HCT116 (cell line): ENCODE results near the gene SLC25A6. TPM values are rescaled to one million over a fixed set of nuclear protein-coding genes. Genes with fewer than 3 reads are reported as not detected.

Experiments
- ATAC-seq: fragments of 200-7000 bp; cut with Tn5 transposase; 2 replicates; pipeline ENCODE4 v1.9.1; 2020; ENCODE audit warnings: mild to moderate bottlenecking, moderate library complexity
- BruUV-seq: library from RNA; stranded (reverse); fragments of 400-500 nt; replicated peaks from 2 replicates; lab custom pipeline; 2021; lab: Mats Ljungman, UMichigan
- CTCF ChIA-PET: fragments of 300-600 bp; sonication (Branson Sonifier 250); formaldehyde crosslinking; loops from one replicate; lab custom pipeline; 2021; ENCODE audit warnings: antibody characterized with exemption; lab: Charles Lee
- POLR2A ChIA-PET: fragments of 300-600, 350-600 bp; sonication (Branson Sonifier 250); formaldehyde crosslinking; loops from one replicate; lab custom pipeline; 2021; ENCODE audit warnings: antibody characterized with exemption; lab: Charles Lee
- RAD21 ChIA-PET, 2 experiments: fragments of 300-600 bp; sonication (Branson Sonifier 250); formaldehyde crosslinking; loops; one replicate each; lab custom pipeline; 2023; ENCODE audit warnings: low total read pairs in 2 of 2; ENCODE audit not compliant: uncharacterized antibody in 2 of 2, unreplicated experiment in 2 of 2, low non-redundant PET in 1 of 2; lab: Charles Lee
- DNase-seq: peaks from one replicate; pipeline ENCODE4 v3.0.0-alpha.2; 2010; ENCODE audit warnings: low read depth, low spot score
- H2AFZ ChIP-seq: fragments of 200-600 bp; shearing (Covaris generic), sonication (generic); 2 replicates; pipeline ENCODE4 v1.6.1; 2017; ENCODE audit warnings: low read depth, mixed run types, mixed read lengths, antibody characterized with exemption, low read length; ENCODE audit not compliant: poor library complexity, severe bottlenecking
- H3K27ac ChIP-seq: 2 replicates; pipeline ENCODE4 v1.5.1; 2012; ENCODE audit warnings: low read depth, low read length
- H3K27me3 ChIP-seq: fragments of 200-600 bp; sonication (generic); 2 replicates; pipeline ENCODE4 v1.6.1; 2016; ENCODE audit warnings: mixed run types, low read length, mixed read lengths; ENCODE audit not compliant: insufficient read depth
- H3K36me3 ChIP-seq, 2 experiments: fragments of 200-500 bp in 1 of 2; fragments of 200-600 bp in 1 of 2; sonication (Bioruptor generic) in 1 of 2; sonication (generic) in 1 of 2; 2 replicates each; pipeline versions ENCODE4 v1.5.1 to v1.6.1; 2014 to 2016; ENCODE audit warnings: low read length in 2 of 2, inconsistent platforms in 1 of 2, mixed read lengths in 1 of 2, mixed run types in 1 of 2; ENCODE audit not compliant: insufficient read depth in 2 of 2, control insufficient read depth in 1 of 2
- H3K4me1 ChIP-seq, 2 experiments: fragments of 200-600 bp in 1 of 2; sonication (generic) in 1 of 2; 2 replicates each; pipeline versions ENCODE4 v1.5.1 to v1.6.1; 2012 to 2017; ENCODE audit warnings: low read length in 2 of 2, inconsistent platforms in 1 of 2, mild to moderate bottlenecking in 1 of 2, mixed read lengths in 1 of 2, mixed run types in 1 of 2, moderate library complexity in 1 of 2; ENCODE audit not compliant: insufficient read depth in 2 of 2, control insufficient read depth in 1 of 2
- H3K4me2 ChIP-seq: fragments of 200-600 bp; sonication (generic); 2 replicates; pipeline ENCODE4 v1.6.1; 2017; ENCODE audit warnings: mixed run types, low read length, mixed read lengths
- H3K4me3 ChIP-seq, 2 experiments: fragments of 200-600 bp in 1 of 2; sonication (generic) in 1 of 2; replicated peaks in 1 of 2; 2 replicates each; pipeline ENCODE4 v1.5.1; 2011 to 2016; ENCODE audit warnings: low read length in 2 of 2, control low read depth in 1 of 2, low read depth in 1 of 2, mild to moderate bottlenecking in 1 of 2, mixed read lengths in 1 of 2, mixed run types in 1 of 2
- H3K79me2 ChIP-seq: fragments of 200-600 bp; sonication (generic); 2 replicates; pipeline ENCODE4 v1.6.1; 2017; ENCODE audit warnings: mild to moderate bottlenecking, mixed run types, low read length, moderate library complexity, mixed read lengths; ENCODE audit not compliant: insufficient read depth
- H3K9ac ChIP-seq: fragments of 200-600 bp; sonication (generic); 2 replicates; pipeline ENCODE4 v1.6.1; 2016; ENCODE audit warnings: low read length, mixed read lengths
- H3K9me2 ChIP-seq: fragments of 200-600 bp; sonication (generic), shearing (Covaris generic); 2 replicates; pipeline ENCODE4 v1.6.1; 2017; ENCODE audit warnings: mixed run types, mild to moderate bottlenecking, moderate library complexity; ENCODE audit not compliant: insufficient read depth
- H3K9me3 ChIP-seq, 2 experiments: fragments of 200-500 bp in 1 of 2; fragments of 200-600 bp in 1 of 2; sonication (Bioruptor generic) in 1 of 2; sonication (generic) in 1 of 2; 2 replicates each; pipeline ENCODE4 v1.6.1; 2014 to 2017; ENCODE audit warnings: low read length in 2 of 2, mixed read lengths in 2 of 2, inconsistent platforms in 1 of 2, low read depth in 1 of 2, mild to moderate bottlenecking in 1 of 2, mixed run types in 1 of 2, moderate library complexity in 1 of 2; ENCODE audit not compliant: control insufficient read depth in 1 of 2, insufficient read depth in 1 of 2
- H4K20me1 ChIP-seq: fragments of 200-600 bp; sonication (generic), shearing (Covaris generic); 2 replicates; pipeline ENCODE4 v1.6.1; 2017; ENCODE audit warnings: mixed run types, mild to moderate bottlenecking, moderate library complexity; ENCODE audit not compliant: insufficient read depth
- ATF3 ChIP-seq: IDR thresholded peaks from 2 replicates; pipeline ENCODE4 v1.6.1; 2012
- CEBPB ChIP-seq: IDR thresholded peaks from 2 replicates; pipeline ENCODE4 v1.6.1; 2012; ENCODE audit warnings: low read depth
- FOSL1 ChIP-seq: IDR thresholded peaks from 2 replicates; pipeline ENCODE4 v1.6.1; 2012; ENCODE audit warnings: low read depth
- JUND ChIP-seq: IDR thresholded peaks from 2 replicates; pipeline ENCODE4 v1.6.1; 2012
- POLR2A ChIP-seq: IDR thresholded peaks from 2 replicates; pipeline ENCODE4 v1.7.0; 2011; ENCODE audit warnings: borderline replicate concordance; ENCODE audit not compliant: insufficient read depth, insufficient read length; ENCODE audit errors: extremely low read depth
- POLR2AphosphoS5 ChIP-seq: IDR thresholded peaks from 2 replicates; pipeline ENCODE4 v1.6.1; 2011; ENCODE audit warnings: mild to moderate bottlenecking, low read depth, low read length, moderate library complexity
- RAD21 ChIP-seq: IDR thresholded peaks from 2 replicates; pipeline ENCODE4 v1.6.1; 2012; ENCODE audit warnings: low read depth, mild to moderate bottlenecking
- REST ChIP-seq: IDR thresholded peaks from 2 replicates; pipeline ENCODE4 v1.6.1; 2012; ENCODE audit warnings: low read depth
- SP1 ChIP-seq: IDR thresholded peaks from 2 replicates; pipeline ENCODE4 v1.6.1; 2012; ENCODE audit warnings: low read depth
- YY1 ChIP-seq: IDR thresholded peaks from 2 replicates; pipeline ENCODE4 v1.6.1; 2011; ENCODE audit warnings: low read length, low read depth, moderate library complexity, mild to moderate bottlenecking; ENCODE audit not compliant: insufficient replicate concordance; ENCODE audit errors: extremely low read depth
- ZBTB33 ChIP-seq: IDR thresholded peaks from 2 replicates; pipeline ENCODE4 v1.6.1; 2011; ENCODE audit warnings: mild to moderate bottlenecking, low read length, moderate library complexity; ENCODE audit not compliant: insufficient replicate concordance; ENCODE audit errors: extremely low read depth
- ZFX ChIP-seq: fragments of 450-650 bp; IDR thresholded peaks from 2 replicates; pipeline ENCODE4 v1.6.1; 2017
- ZNF274 ChIP-seq: fragments of 200-500 bp; sonication (Bioruptor generic); IDR thresholded peaks from 2 replicates; pipeline ENCODE4 v1.6.1; 2014; ENCODE audit warnings: mild to moderate bottlenecking, low read depth, low read length, inconsistent platforms
- intact Hi-C: fragments of 100-400 bp; cut with micrococcal nuclease; formaldehyde crosslinking; loops from 2 replicates; pipeline ENCODE4 v1.10.0; 2022
- total RNA-seq: library from RNA; stranded (reverse); gene quantifications from one replicate; pipeline ENCODE4 v1.2.1, GENCODE V29; 2021; ENCODE audit not compliant: unreplicated experiment

SLC25A6 gene
- total RNA-seq, 1 experiment from 2014 or later: 398 TPM

GRCh38 chrX:1361910-1362309, 30.0 kb downstream of the SLC25A6 start:
- ATAC-seq: no peak

More at GRCh38 chrX:1361910-1362309, 30.0 kb downstream of the SLC25A6 start:
- H3K4me3 ChIP-seq: no peak overlapping the region
- ChIA-PET CTCF (no interaction called here), RAD21 (no interaction called here), POLR2A (no interaction called here)
- H2AFZ ChIP-seq: no peak overlapping the region
- no peaks in the 10 kb centered on the region for H4K20me1 ChIP-seq
- peak overlapping the region; percentile 50 for H3K4me2 ChIP-seq
- TF ChIP-seq RAD21: no peak
- no peak for TF ChIP-seq SP1
- no peak for TF ChIP-seq ZFX
- TF ChIP-seq POLR2A: no peak
- TF ChIP-seq ZNF274: no peak
- no peak for TF ChIP-seq JUND
- no peak for TF ChIP-seq ATF3
- TF ChIP-seq YY1: no peak
- no peak for TF ChIP-seq POLR2AphosphoS5
- TF ChIP-seq CEBPB: no peak
- no peak for TF ChIP-seq REST
- TF ChIP-seq FOSL1: no peak
- no peak for TF ChIP-seq ZBTB33
- intact Hi-C loops: no loop called here
- H3K9me3 ChIP-seq: no peaks in the 10 kb centered on the region
- H3K27ac ChIP-seq: no peak overlapping the region
- H3K79me2 ChIP-seq: no peaks in the 10 kb centered on the region
- H3K9me2 ChIP-seq: no peaks in the 10 kb centered on the region
- no peak for DNase-seq
- no peaks in the 10 kb centered on the region for H3K36me3 ChIP-seq
- no TSS peak for BruUV-seq
- H3K27me3 ChIP-seq: no peaks in the 10 kb centered on the region
- H3K9ac ChIP-seq: no peak overlapping the region
- peaks cover 6 to 15% of the 10 kb centered on the region in 2 experiments; a peak in 2 of 4 replicates for H3K4me1 ChIP-seq
